Measurements from ENCODE around the gene SRGAP3. TPM values are rescaled to one million over a fixed set of nuclear protein-coding genes. Genes with fewer than 3 reads are reported as not detected.
"Not testable (repeated sequence)": the region's sequence is repeated elsewhere in the genome, so short reads cannot be mapped to it uniquely, and the experiment has no call there.

The SRGAP3 gene
- total RNA-seq, result 1 to 10 TPM; 1.2 to 1.5 TPM

GRCh38 chr3:9249273-9250192 lies at the start of gene SRGAP3:
SRGAP3 (minus strand) TSS chr3:9249646; CDS start chr3:9248951, 695 bp downstream.
- H3K27me3 Mint-ChIP-seq, result peaks cover 8% of the 10 kb centered on the region
- intact Hi-C loops (cut with DNase I, micrococcal nuclease), result loop anchor here (1.0 to 2.0 kb wide), 4 partner anchors 53 to 286 kb away; partner anchors contain the start of gene RAD18 (in 1 of the 2)
- CTCF ChIA-PET, result interaction anchor here (0.7 to 1.7 kb wide), 14 partner anchors 9 to 280 kb away, joined by 3 to 7 read pairs (median 4); no protein-coding TSS in a partner anchor
- H3K27ac Mint-ChIP-seq, result peak within 1 kb of the TSS; percentile 23
- POLR2A ChIA-PET, result interaction anchor here (0.6 kb wide), 3 partner anchors 50 to 318 kb away, joined by 3 to 5 read pairs (median 4); no protein-coding TSS in a partner anchor
- ATAC-seq (peak; percentile 100), DNase-seq (peak; percentile 84)
- H3K36me3 Mint-ChIP-seq (ENCODE audit: low read depth), result no peaks in the 10 kb centered on the region
- H3K4me3 Mint-ChIP-seq, result peak within 1 kb of the TSS; percentile 72
- no peaks in the 10 kb centered on the region for H3K9me3 Mint-ChIP-seq (ENCODE audit: low read depth)
- peaks cover 24% of the 10 kb centered on the region for H3K4me1 Mint-ChIP-seq

- Mint-ChIP-seq H3K36me3 (ENCODE audit: low read depth) (no peaks in the 10 kb centered on the region), H3K27ac (no peak overlapping the region), H3K4me3 (no peak overlapping the region), H3K27me3 (peaks cover 11% of the 10 kb centered on the region), H3K9me3 (ENCODE audit: low read depth) (no peaks in the 10 kb centered on the region), H3K4me1 (peaks cover 16% of the 10 kb centered on the region)
- ChIA-PET CTCF (no interaction called here), POLR2A (no interaction called here)
- no peak for ATAC-seq
- intact Hi-C loops (cut with DNase I, micrococcal nuclease), result no loop called here
- no peak for DNase-seq
Observed at GRCh38 chr3:9298236-9298635, 48.8 kb upstream of the SRGAP3 start.

GRCh38 chr3:9296241-9296640 lies 46.8 kb upstream of the SRGAP3 start:
- no peak overlapping the region for H3K27ac Mint-ChIP-seq

GRCh38 chr3:9295007-9295406 lies 45.6 kb upstream of the SRGAP3 start:
- no peak for ATAC-seq
- DNase-seq, result no peak
- peaks cover 13% of the 10 kb centered on the region for H3K27me3 Mint-ChIP-seq
- H3K9me3 Mint-ChIP-seq (ENCODE audit: low read depth), result no peaks in the 10 kb centered on the region
- H3K36me3 Mint-ChIP-seq (ENCODE audit: low read depth), result no peaks in the 10 kb centered on the region
- H3K27ac Mint-ChIP-seq, result no peak overlapping the region
- ChIA-PET CTCF (interaction anchor here (0.6 to 1.1 kb wide), 3 partner anchors 208 to 324 kb away, joined by 3 to 4 read pairs (median 3); no protein-coding TSS in a partner anchor), POLR2A (no interaction called here)
- no peaks in the 10 kb centered on the region for H3K4me1 Mint-ChIP-seq
- intact Hi-C loops (cut with DNase I, micrococcal nuclease), result no loop called here
- no peak overlapping the region for H3K4me3 Mint-ChIP-seq

More at GRCh38 chr3:9296241-9296640, 46.8 kb upstream of the SRGAP3 start:
- H3K9me3 Mint-ChIP-seq (ENCODE audit: low read depth), result no peaks in the 10 kb centered on the region
- H3K36me3 Mint-ChIP-seq (ENCODE audit: low read depth), result no peaks in the 10 kb centered on the region
- no peak for DNase-seq
- no peak overlapping the region for H3K4me3 Mint-ChIP-seq
- ChIA-PET CTCF (no interaction called here), POLR2A (no interaction called here)
- peaks cover 1% of the 10 kb centered on the region for H3K4me1 Mint-ChIP-seq
- intact Hi-C loops (cut with DNase I, micrococcal nuclease), result no loop called here
- H3K27me3 Mint-ChIP-seq, result peaks cover 17% of the 10 kb centered on the region
- no peak for ATAC-seq

GRCh38 chr3:9293953-9294352 lies 44.5 kb upstream of the SRGAP3 start:
- intact Hi-C loops (cut with DNase I, micrococcal nuclease); POLR2A ChIA-PET; H3K4me1 Mint-ChIP-seq; H3K36me3 Mint-ChIP-seq (ENCODE audit: low read depth); H3K4me3 Mint-ChIP-seq; ATAC-seq; H3K27ac Mint-ChIP-seq; DNase-seq; CTCF ChIA-PET; H3K9me3 Mint-ChIP-seq (ENCODE audit: low read depth): not testable (repeated sequence)
- peaks cover 12% of the 10 kb centered on the region for H3K27me3 Mint-ChIP-seq

GRCh38 chr3:9293076-9293475 lies 43.6 kb upstream of the SRGAP3 start:
- intact Hi-C loops (cut with DNase I, micrococcal nuclease), result no loop called here
- Mint-ChIP-seq H3K9me3 (ENCODE audit: low read depth) (no peaks in the 10 kb centered on the region), H3K27me3 (peaks cover 12% of the 10 kb centered on the region), H3K36me3 (ENCODE audit: low read depth) (no peaks in the 10 kb centered on the region), H3K4me3 (no peak overlapping the region), H3K27ac (no peak overlapping the region), H3K4me1 (no peaks in the 10 kb centered on the region)
- ChIA-PET POLR2A (no interaction called here), CTCF (interaction anchor here (0.6 to 0.9 kb wide), 3 partner anchors 9 to 289 kb away, joined by 3 read pairs; no protein-coding TSS in a partner anchor)
- no peak for ATAC-seq
- no peak for DNase-seq

- Mint-ChIP-seq H3K9me3 (ENCODE audit: low read depth) (no peaks in the 10 kb centered on the region), H3K27me3 (peaks cover 12% of the 10 kb centered on the region), H3K4me3 (no peak overlapping the region), H3K27ac (no peak overlapping the region), H3K4me1 (no peaks in the 10 kb centered on the region), H3K36me3 (ENCODE audit: low read depth) (no peaks in the 10 kb centered on the region)
- CTCF ChIA-PET, result interaction anchor here (0.6 to 0.9 kb wide), 3 partner anchors 9 to 290 kb away, joined by 3 read pairs; no protein-coding TSS in a partner anchor
- DNase-seq, result no peak
- intact Hi-C loops (cut with DNase I, micrococcal nuclease), result no loop called here
- no peak for ATAC-seq
- POLR2A ChIA-PET, result no interaction called here
Observed at GRCh38 chr3:9292516-9292915, 43.1 kb upstream of the SRGAP3 start.

DNA sequence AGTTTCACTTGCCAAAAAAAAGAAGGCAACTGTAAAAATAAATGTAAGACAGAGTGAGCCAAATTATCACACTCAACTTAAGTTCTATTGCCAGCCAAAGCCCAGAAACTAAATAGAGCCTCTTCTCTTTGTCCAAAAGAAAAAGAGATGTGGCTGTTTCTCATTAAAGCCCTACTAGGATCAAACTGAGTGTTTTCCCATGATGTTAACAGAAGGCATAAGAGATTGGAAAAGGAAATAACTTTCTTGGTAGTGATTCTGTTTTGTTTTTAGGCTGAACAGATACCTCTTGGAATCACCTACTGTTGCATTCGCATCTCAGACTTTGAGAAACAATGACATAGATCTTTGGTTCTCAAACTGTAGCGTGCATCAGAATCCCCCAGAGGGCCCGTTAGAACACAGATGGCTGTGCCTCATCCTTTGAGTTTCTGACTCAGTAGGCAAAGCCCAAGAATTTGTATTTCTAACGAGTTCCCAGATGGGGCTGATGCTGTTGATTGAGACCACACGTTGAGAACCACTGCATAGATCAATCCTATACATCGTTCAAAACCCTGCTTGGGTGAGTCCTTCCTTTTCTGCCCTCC lies 42.5 kb upstream of the SRGAP3 start:
- H3K27ac Mint-ChIP-seq, result no peak overlapping the region
- no peak for ATAC-seq
- ChIA-PET POLR2A (no interaction called here), CTCF (interaction anchor here (0.9 kb wide), 1 partner anchor 99 kb away, joined by 3 read pairs; no protein-coding TSS in a partner anchor)
- no peaks in the 10 kb centered on the region for H3K4me1 Mint-ChIP-seq
- no peak overlapping the region for H3K4me3 Mint-ChIP-seq
- intact Hi-C loops (cut with DNase I, micrococcal nuclease), result no loop called here
- no peaks in the 10 kb centered on the region for H3K9me3 Mint-ChIP-seq (ENCODE audit: low read depth)
- H3K27me3 Mint-ChIP-seq, result peaks cover 12% of the 10 kb centered on the region
- H3K36me3 Mint-ChIP-seq (ENCODE audit: low read depth), result no peaks in the 10 kb centered on the region
- no peak for DNase-seq

GRCh38 chr3:9290566-9290965 lies 41.1 kb upstream of the SRGAP3 start:
- POLR2A ChIA-PET, result no interaction called here

DNA sequence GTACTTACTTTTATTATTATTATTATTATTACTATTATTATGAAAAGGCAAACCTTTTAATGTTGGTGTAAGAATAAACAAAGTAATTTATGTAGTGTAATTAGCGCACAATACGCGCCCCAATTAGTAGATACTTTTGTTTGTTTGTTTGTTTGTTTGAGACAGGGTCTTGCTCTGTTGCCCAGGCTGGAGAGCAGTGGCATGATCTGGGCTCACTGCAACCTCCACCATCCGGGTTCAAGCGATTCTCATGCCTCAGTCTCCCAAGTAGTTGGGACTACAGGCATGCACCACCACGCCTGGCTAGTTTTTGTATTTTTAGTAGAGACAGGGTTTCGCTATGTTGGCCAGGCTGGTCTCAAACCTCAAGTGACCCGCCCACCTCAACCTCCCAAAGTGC lies 32.1 kb upstream of the SRGAP3 start:
- ATAC-seq; H3K4me3 Mint-ChIP-seq; H3K4me1 Mint-ChIP-seq; H3K36me3 Mint-ChIP-seq (ENCODE audit: low read depth); H3K27ac Mint-ChIP-seq; POLR2A ChIA-PET; H3K27me3 Mint-ChIP-seq; intact Hi-C loops (cut with DNase I, micrococcal nuclease); DNase-seq; H3K9me3 Mint-ChIP-seq (ENCODE audit: low read depth): not testable (repeated sequence)
- CTCF ChIA-PET, result interaction anchor here (3.3 kb wide), 1 partner anchor 21 kb away, joined by 14 read pairs; no protein-coding TSS in a partner anchor

More at GRCh38 chr3:9290566-9290965, 41.1 kb upstream of the SRGAP3 start:
- Mint-ChIP-seq H3K27ac (no peak overlapping the region), H3K36me3 (ENCODE audit: low read depth) (no peaks in the 10 kb centered on the region), H3K4me3 (no peak overlapping the region), H3K27me3 (peaks cover 10% of the 10 kb centered on the region), H3K4me1 (no peaks in the 10 kb centered on the region), H3K9me3 (ENCODE audit: low read depth) (no peaks in the 10 kb centered on the region)
- intact Hi-C loops (cut with DNase I, micrococcal nuclease), result no loop called here
- no peak for ATAC-seq
- DNase-seq, result no peak
- CTCF ChIA-PET, result interaction anchor here (0.6 to 1.6 kb wide), 5 partner anchors 12 to 76 kb away, joined by 3 to 5 read pairs (median 3); no protein-coding TSS in a partner anchor

DNA sequence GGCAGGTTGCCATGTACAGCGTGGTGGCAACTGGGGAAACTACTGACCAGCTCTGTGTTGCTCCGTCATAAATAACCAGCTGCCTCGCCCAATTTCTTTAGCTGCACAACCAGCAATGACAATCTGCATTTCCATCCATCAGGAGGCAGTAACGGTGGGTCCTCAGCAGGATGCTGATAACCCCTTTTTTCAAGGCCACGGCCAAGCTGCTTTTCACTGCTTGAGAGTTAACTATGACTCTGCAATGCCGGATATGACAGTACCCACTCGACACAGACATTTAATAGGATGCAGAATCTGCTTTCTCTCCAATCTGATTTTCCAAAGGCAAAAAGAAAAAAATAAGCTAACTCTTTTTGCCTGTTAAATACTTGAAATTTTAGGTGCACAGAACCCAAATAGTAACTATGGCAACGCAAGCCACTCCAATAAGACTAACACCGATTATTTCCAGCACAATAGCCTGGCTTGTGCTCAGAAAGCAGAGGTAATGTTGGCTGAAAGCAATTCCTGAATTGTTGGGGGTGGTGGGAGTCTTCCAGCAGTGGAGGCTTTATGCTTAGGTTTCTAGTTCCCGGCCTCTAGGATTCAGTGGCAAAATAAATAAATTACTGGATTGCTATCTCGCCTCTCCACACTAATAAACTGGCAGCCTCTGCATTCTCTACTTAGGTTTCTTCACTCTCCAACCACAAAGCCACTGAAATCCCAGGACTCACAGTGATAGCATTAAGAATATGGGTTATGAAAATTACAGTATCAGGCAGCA lies 31.2 kb upstream of the SRGAP3 start:
- Mint-ChIP-seq H3K27me3 (no peaks in the 10 kb centered on the region), H3K9me3 (ENCODE audit: low read depth) (no peaks in the 10 kb centered on the region), H3K27ac (no peak overlapping the region), H3K4me1 (no peaks in the 10 kb centered on the region), H3K4me3 (no peak overlapping the region), H3K36me3 (ENCODE audit: low read depth) (no peaks in the 10 kb centered on the region)
- ATAC-seq, result no peak
- CTCF ChIA-PET, result interaction anchor here (0.8 to 1.1 kb wide), 2 partner anchors 22 to 31 kb away, joined by 3 read pairs; partner anchors contain the start of gene SRGAP3
- DNase-seq, result no peak
- POLR2A ChIA-PET, result no interaction called here
- intact Hi-C loops (cut with DNase I, micrococcal nuclease), result no loop called here

Data from activated CD4-positive, alpha-beta T cell treated with anti-CD3 and anti-CD28 coated beads for 36 hours (primary cell).